Kidney tubule cell (primary cell): ENCODE data around the gene WFDC11.
"Not testable (repeated sequence)": the region's sequence is repeated elsewhere in the genome, so short reads cannot be mapped to it uniquely, and the experiment has no call there.

Source experiments
- DNase-seq: peaks from one replicate; pipeline ENCODE4 v3.0.0-alpha.2; 2018; ENCODE audit warnings: low spot score

WFDC11 gene

DNA sequence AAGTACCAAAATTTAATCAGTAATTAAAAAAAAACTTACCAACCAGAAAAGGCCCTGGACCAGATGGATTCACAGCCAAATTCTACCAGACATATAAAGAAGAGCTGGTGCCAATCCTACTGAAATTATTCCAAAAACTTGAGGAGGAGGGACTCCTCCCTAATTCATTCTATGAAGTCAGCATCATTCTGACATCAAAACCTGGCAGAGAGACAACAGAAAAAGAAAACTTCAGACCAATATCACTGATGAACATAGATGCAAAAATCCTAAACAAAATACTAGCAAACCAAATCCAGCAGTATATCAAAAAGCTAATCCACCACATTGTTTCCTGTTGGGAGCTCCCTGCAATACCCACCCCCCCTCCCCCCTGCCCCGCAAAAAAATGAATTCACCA, at the start of gene WFDC11:
WFDC11 (minus strand) TSS at position 101 of the 400 bp plus-strand sequence. CDS start 19,639 bp downstream, outside the sequence.
- no peak for DNase-seq

DNA sequence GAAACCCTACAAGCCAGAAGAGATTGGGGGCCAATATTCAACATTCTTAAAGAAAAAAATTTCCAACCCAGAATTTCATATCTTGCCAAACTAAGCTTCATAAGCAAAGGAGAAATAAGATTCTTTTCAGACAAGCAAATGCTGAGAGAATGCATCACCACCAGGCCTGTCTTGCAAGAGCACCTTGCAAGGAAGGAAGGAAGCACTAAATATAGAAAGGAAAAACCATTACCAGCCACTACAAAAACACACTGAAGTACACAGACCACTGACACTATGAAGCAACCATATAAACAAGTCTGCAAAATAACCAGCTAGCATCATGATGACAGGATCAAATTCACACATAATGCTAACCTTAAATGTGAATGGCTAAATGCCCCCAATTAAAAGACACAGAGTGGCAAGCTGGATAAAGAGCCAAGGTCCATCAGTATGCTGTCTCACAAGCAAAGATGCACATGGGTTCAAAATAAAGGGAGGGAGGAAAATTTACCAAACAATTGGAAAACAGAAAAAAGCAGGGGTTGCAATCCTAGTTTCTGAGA, 46.2 kb upstream of the WFDC11 start:
- DNase-seq = not testable (repeated sequence)

DNA sequence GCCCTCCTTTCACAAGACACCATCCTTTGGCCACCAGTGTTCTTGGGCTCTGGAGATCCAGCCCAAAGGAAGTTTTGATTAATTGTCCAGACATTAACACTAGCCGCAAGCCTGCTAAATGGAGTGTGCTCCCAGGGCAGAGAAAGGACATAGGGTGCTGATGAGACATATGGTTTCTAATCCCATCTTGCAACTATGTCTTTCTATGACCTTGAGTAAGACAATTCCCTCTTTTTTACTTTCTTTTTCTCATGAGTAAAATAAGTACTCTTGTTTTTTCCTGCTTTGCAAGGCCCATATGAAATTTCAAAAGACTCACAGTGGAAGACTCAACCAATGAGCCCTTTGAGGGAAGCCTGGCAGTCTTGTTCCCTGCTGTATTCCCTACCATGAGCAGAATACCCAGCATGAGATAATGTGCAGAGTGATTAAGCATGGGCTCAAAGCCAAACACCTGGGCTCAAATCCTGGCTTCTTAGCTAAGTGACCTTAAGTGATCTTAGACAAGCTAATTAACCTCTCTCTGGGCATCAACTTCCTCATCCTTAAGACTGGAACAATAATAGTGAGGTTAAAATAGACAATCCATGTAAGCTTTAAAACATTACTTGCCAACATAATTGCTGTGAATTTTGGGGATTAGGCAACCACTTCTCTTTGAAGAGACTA, 35.1 kb upstream of the WFDC11 start, which contains the start of gene WFDC10B:
WFDC10B (minus strand) TSS at position 51 of the 669 bp plus-strand sequence. CDS start 19,027 bp downstream, outside the sequence.
- no peak for DNase-seq

DNA sequence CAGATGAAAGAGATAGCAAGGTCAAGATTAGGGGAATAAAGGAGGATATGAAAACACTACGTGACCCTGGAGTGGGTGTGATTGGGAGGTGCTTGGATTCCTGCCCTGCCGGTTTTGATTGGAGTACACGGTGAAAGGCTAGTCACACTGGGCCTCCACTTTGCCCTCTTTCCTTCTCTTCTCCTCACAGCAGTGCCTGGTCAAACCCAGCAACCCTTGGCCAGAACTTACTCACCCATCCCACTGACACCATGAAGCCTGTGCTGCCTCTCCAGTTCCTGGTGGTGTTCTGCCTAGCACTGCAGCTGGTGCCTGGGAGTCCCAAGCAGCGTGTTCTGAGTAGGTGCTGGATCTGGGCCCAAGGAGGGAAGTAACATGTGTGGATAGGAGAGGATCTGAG, 31.8 kb upstream of the WFDC11 start, which contains the start of gene WFDC13:
WFDC13 (plus strand) TSS at position 166 of the 400 bp plus-strand sequence; CDS start at position 252, 86 bp downstream.
- no peak for DNase-seq

DNA sequence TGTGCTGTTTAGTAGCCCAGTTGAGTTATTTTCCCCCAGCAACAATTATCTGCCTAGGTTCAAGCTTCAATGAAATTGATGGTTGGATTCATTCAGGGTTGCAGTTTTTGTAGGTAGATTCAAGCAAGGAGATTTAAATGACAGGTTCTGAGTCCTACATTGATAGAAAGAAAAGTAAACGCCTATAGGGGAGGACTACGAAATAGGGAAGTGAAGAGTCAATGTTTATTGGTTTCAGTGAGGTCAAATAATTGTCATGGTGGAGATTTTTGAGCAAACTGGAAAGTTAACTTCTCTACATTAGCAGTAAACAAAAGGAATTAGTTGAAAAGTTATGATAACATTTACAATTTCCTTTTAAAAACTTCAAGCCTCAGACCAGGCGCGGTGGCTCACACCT, 31.1 kb upstream of the WFDC11 start:
- no peak for DNase-seq

DNA sequence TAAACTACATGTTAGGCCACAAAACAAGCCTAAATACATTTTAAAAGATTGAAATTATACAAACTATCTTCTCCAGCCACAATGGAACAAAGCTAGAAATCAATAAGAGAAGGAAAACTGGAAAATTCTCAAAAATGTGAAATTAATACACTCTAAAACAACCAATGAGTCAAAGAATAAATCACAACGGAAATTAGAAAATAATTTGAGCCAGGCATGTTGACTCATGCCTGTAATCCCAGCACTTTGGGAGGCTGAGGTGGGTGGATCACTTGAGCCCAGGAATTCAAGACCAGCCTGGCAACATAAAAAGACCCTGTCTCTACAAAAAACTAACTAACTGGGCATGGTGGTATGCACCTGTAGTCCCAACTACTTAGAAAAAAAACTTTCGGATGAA, 25.5 kb upstream of the WFDC11 start:
- DNase-seq = no peak

DNA sequence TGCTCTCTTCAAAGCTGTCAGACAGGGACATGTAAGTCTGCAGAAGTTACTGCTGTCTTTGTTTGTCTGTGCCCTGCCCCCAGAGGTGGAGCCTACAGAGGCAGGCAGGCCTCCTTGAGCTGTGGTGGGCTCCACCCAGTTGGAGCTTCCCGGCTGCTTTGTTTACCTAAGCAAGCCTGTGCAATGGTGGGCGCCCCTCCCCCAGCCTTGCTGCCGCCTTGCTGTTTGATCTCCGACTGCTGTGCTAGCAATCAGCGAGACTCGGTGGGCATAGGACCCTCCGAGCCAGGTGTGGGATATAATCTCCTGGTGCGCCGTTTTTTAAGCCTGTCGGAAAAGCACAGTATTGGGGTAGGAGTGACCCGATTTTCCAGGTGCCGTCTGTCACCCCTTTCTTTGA, 23.3 kb upstream of the WFDC11 start:
- not testable (repeated sequence) for DNase-seq

DNA sequence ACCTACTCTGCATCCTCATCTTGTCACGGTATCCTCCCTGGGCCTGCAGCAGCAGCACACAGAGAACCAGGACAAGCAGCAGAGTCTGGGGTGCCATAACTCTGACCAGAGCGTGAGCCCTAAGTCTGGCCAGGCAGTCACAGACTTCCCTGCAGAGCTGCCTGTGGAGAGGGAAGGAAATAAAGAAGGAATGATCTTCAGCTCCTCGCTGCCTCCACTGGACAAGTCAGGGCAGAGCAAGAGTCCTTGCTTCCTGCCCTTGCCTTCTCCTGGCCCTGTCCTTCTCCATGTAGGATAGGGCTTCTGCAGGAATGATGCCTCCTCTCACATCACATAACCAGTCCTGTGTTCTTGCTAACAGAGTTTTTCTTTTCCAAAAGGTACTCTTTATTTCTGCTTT, 15.9 kb upstream of the WFDC11 start:
- DNase-seq = peak; percentile 29

DNA sequence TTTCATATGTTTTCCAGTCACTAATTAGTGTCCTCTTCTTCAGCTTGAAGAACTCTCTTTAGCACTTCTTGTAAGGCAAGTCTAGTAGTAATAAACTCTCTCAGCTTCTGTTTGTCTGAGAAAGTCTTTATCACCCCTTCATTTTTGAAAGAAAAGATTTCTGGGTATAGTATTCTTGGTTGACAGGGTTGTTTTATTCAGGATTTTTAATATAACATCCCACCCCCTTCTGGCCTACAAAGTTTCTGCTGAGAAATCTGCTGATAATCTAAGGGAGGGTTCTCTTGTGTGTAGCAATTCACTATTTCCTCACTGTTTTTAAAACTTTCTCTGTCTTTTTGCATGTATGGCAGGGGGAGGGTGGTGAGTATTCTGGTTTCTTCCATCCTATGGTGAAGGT, 9.6 kb upstream of the WFDC11 start:
- DNase-seq = no peak

DNA sequence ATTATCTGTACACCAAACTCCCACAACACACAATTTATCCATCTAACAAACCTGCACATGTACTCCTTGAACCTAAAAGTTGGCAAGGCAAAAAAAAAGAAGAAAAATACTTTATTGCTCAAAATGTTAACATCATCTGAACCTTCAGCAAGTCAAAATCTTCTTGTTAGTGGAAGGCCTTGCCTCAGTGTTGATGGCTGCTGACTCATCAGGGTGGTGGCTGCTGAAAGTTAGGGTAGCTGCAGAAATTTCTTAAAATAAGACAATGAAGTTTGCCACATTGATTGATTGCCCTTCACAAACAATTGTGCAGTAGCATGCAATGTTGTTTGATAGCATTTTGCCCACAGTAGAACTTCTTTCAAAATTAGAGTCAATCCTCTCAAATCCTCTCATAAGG, 2.7 kb upstream of the WFDC11 start:
- no peak for DNase-seq

DNA sequence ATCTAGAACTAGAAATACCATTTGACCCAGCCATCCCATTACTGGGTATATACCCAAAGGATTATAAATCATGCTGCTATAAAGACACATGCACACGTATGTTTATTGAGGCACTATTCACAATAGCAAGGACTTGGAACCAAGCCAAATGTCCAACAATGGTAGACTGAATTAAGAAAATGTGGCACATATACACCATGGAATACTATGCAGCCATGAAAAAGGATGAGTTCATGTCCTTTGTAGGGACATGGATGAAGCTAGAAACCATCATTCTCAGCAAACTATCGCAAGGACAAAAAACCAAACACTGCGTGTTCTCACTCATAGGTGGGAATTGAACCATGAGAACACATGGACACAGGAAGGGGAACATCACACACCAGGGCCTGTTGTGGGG, 13.0 kb downstream of the WFDC11 start:
- not testable (repeated sequence) for DNase-seq

DNA sequence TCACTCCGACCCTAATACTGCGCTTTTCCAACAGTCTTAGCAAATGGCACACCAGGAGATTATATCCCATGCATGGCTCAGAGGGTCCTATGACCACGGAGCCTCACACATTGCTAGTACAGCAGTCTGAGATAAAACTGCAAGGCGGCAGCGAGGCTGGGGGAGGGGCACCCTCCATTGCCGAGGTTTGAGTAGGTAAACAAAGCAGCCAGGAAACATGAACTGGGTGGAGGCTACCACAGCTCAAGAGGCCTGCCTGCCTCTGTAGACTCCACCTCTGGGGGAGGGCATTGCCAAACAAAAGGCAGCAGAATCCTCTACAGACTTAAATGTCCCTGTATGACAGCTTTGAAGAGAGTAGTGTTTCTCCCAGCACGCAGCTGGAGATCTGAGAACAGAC, 18.3 kb downstream of the WFDC11 start:
- DNase-seq = not testable (repeated sequence)

DNA sequence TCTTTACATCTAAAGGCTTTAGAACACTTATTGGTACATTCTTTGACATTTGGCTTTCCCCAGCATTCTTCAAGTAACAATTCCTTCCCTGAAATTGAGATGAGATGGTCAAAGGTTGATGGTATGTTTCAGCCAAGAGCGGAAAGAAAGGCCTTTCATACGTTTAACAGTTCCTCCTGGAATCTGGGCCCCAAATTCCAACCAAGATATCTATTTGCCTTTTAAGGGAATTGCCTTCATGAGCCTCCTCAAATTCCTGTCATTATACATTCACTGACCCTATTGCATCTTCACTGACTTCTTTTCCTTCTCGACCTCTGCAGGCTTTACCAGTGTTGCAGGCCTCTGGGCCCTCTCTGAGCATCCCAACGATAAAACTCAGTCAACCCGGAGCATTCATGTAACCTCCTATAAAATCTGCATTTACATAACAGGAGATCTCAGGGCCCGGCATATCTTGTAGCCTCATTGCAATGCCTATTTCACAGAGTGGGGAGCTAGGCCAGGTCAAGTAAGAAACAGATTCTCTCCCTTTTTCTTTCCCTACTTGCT, 20.7 kb downstream of the WFDC11 start:
- DNase-seq = no peak

DNA sequence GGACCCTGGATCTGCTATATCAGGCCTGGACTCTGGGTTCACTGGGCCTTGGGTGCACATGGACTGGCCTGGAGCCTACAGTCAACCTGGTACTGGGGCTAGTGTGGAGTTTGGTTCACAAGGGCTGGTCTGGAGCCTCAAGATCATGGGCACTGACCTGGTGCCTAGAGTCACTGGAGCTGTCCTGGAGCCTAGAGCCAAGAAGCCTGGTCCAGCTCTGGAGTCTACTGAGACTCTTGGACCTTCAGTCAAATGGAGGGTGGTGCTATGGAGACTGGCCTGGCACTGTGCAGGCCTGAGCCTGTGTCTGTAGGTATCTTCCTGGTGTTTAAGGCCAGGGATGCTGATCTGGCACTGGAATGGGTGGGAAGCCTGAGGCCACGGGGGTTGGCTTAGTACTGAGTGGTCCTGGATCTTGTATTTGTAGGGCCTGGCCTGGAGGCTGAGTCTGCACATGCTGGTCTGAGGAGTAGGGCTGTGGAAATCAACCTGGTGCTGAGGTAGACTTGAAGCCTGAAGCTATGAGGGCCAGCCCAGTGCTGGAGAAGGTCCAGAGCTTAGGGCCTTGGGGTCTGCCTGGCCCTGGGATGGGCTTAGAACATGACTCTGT, 22.5 kb downstream of the WFDC11 start:
- no peak for DNase-seq

DNA sequence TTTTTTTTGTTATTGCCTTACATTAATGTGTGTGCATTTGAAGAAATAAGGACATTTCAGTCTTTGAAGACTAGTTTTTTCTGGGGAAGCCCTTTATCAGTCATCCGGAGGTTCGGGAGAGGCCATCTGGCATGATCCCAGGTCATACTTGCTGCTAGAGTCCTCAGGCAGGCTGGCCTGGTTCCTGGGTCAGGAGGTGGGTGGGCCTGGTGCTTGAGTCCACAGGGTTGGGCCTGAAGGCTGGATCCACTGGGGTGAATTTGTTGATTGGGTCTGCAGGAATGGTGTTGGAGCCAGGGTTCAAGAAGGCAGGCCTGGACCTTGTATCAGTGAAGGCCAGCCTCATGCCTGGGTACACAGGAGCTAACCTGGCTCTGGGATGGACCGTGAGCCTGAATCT, 23.2 kb downstream of the WFDC11 start:
- DNase-seq = no peak

DNA sequence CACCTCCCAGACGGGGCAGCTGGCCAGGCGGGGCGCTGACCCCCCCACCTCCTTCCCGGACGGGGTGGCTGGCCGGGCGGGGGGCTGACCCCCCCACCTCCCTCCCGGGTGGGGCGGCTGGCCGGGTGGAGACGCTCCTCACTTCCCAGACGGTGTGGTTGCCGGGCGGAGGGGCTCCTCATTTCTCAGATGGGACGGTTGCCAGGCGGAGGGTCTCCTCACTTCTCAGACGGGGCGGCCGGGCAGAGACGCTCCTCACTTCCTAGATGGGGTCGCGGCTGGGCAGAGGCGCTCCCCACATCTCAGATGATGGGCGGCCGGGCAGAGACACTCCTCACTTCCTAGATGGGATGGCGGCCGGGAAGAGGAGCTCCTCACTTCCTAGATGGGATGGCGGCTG, 24.2 kb downstream of the WFDC11 start:
- DNase-seq = not testable (repeated sequence)

DNA sequence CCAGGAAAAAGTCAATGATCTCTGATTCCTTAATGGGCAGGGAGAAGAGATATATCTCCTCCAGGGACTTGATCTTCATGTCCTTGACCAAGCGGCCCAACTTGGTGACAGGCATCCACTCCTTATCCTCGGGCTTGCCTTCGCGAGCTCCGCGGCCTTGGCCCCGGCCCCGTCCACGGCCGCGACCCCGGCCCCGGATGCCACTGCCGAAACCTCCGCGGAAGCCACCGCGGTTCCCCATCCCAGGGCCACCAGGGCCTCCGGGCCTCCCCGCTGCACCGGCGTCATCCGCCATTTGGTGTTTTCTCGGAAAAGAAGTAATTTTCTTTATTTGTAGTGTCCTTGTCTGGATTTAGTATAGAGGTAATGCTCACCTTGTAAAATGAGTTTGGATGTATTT, 29.0 kb downstream of the WFDC11 start:
- not testable (repeated sequence) for DNase-seq

DNA sequence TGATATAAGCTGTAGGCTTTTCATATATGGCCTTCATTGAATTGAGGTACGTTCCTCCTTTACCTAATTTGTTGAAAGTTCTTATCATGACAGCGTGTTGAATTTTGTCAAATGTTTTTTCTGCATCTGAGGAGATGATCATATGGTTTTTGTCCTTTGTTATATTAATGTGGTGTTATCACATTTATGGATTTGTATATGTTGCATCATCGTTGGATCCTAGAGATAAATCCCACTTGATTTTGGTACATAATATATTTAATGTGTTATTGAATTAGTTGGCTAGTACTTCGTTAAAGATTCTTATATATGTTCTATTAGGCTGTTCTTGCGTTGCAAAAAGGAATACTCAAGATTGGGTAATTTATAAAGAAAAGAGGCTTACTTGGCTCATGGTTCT, 30.4 kb downstream of the WFDC11 start:
- no peak for DNase-seq

DNA sequence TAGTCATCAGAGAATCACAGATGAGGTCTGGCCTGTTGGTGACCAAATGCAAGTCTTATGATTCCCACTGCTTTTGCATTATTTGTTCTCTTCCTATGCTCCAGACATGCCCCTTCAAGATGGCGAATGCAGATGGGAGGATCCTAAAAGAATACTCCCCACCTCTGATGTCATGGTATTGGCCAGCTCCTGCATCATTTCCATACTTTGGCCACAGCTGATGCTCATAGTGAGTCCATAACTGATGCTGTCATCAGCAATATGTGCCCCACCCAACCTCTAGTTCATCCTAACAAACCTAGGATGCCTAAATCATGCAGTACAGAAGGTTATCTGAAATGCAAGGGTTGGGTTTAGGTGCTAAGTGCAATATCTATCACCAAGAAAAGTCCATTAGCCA, 33.5 kb downstream of the WFDC11 start:
- DNase-seq = no peak

DNA sequence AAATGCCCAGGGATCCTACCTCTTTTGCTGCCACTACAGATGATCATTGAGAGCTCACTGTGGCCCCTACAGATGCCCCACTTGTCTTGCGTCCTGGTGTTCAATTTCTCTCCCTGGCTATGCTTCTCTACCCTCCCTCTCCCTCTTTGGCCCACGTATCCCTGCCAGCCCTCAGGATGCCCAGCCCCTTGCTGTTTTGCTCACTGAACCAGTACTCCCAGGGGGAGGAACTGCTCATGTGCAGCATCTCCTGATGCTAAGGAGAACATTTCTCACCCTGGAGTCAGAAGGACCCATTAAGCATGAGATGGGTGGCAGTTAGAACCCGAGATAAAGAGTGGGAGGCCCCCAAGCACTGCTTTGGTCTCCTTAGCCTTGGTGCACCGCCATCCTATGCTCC, 38.9 kb downstream of the WFDC11 start, which contains the start of gene WFDC9:
WFDC9 (minus strand) TSS at position 101 of the 400 bp plus-strand sequence. CDS start 21,103 bp downstream, outside the sequence.
- no peak for DNase-seq

DNA sequence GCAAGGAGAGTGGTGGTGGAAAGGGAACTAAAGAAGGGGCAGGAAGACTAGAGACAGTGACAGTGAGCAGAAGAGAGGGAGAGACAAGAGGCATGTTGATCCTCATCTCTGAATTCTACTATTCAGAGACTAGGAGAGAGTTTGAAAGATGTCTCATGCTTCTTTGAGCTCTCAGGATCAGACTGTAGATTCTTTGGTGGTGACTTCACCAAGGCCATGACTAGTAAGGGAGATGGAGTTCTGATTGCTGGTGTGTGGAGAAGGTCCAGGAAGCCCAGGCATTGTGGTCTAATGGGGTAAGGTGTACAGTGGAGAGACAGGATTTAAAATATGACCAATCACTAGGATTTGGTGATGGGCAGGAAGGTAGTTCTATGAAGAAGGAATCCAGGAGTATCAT, 39.7 kb downstream of the WFDC11 start:
- DNase-seq = peak; percentile 47

DNA sequence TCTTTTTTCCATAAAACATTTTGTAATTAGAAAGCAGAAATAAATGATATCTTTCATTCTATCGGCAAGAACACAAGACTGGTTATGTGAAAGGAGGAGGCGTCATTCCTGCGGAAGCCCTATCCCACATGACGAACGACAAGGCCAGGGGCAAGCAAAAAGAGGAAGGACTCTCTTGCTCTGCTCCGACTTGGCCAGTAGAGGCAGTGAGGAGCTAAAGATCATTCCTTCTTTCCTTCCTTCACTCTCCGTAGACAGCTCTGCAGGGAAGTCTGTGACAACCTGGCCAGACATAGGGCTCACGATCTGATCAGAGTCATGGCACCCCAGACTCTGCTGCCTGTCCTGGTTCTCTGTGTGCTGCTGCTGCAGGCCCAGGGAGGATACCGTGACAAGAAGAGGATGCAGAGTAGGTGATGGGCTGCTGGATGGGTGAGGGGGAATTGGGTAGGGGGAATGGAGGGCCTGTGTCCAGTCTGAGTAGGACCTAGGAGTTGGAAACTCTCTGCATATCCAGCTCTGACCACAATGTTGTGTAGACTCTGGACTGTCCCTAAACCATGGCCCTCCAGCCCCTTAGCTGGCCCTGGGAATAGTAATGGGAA, 40.4 kb downstream of the WFDC11 start, which contains the start of gene WFDC10A:
WFDC10A (plus strand) TSS at position 244 of the 605 bp plus-strand sequence; CDS start at position 319, 75 bp downstream.
- DNase-seq = peak; percentile 72
